OCI-LY7 (cell line): ENCODE results near the gene ARHGEF19.

Source experiments
- EZH2phosphoT487 ChIP-seq: fragments of 200-600 bp; sonication (generic); IDR thresholded peaks from 2 replicates; pipeline ENCODE4 v1.6.1; 2018; ENCODE audit warnings: low read depth, borderline replicate concordance, mild to moderate bottlenecking, mixed run types, antibody characterized with exemption, low read length, moderate library complexity, mixed read lengths
- TF ChIP-seq, protein P1 (sequence below): fragments of 200-600 bp; sonication (generic); conservative IDR thresholded peaks from 2 replicates; pipeline ENCODE4 v1.5.1; 2014; ENCODE audit warnings: mild to moderate bottlenecking, antibody characterized with exemption, low read length, moderate library complexity, mixed read lengths

DNA sequence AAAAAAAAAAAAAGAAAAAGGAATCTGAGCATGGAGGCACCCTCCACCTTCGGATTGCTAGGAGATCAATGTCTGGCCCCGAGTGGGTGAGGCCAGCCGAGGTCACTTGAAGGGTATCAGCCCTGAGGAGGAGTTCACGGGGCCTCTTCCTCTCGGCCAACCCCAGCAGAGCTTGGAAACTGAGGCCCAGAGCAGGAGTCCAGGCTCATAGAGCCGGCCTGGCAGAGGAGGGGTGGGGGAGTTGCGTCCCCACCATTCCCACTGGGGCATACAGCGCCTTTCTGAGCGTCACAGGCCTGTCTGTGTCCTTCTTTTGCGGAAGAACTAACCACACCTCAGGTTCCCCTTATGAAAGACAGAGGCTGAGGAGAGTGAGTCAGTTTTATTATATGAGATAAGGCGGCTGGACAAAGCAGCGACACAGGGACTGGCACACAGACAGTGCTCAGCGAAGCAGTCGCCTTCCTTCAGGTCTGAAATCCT lies 39.4 kb downstream of the ARHGEF19 start:
- TF ChIP-seq, protein P1, sequence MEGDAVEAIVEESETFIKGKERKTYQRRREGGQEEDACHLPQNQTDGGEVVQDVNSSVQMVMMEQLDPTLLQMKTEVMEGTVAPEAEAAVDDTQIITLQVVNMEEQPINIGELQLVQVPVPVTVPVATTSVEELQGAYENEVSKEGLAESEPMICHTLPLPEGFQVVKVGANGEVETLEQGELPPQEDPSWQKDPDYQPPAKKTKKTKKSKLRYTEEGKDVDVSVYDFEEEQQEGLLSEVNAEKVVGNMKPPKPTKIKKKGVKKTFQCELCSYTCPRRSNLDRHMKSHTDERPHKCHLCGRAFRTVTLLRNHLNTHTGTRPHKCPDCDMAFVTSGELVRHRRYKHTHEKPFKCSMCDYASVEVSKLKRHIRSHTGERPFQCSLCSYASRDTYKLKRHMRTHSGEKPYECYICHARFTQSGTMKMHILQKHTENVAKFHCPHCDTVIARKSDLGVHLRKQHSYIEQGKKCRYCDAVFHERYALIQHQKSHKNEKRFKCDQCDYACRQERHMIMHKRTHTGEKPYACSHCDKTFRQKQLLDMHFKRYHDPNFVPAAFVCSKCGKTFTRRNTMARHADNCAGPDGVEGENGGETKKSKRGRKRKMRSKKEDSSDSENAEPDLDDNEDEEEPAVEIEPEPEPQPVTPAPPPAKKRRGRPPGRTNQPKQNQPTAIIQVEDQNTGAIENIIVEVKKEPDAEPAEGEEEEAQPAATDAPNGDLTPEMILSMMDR, result no peak
- no peak for TF ChIP-seq EZH2phosphoT487
